PC-3 (cell line): ENCODE measurements around the gene MPIG6B.

Experiments
- CTCF ChIP-seq: fragments of 300-600 bp; sonication (generic); conservative IDR thresholded peaks from 2 replicates; pipeline ENCODE4 v1.5.1; 2017; ENCODE audit warnings: antibody characterized with exemption, low read depth, mild to moderate bottlenecking, low read length
- EZH2 ChIP-seq: fragments of 300-600 bp; sonication (generic); IDR thresholded peaks from one replicate; pipeline ENCODE4 v1.6.1; 2017; ENCODE audit warnings: antibody characterized with exemption, mild to moderate bottlenecking, low read length; ENCODE audit not compliant: unreplicated experiment

- TF ChIP-seq CTCF (no peak), EZH2 (no peak)
These were observed 26.3 kb downstream of the MPIG6B start for GRCh38 chr6:31749301-31750036.
